B cell (primary cell): ENCODE results near the gene CDY2B. TPM values are rescaled to one million over a fixed set of nuclear protein-coding genes. Genes with fewer than 3 reads are reported as not detected.
"Not testable (repeated sequence)": the region's sequence is repeated elsewhere in the genome, so short reads cannot be mapped to it uniquely, and the experiment has no call there.

ENCODE experiments used
- ATAC-seq: fragments of 200-7000 bp; cut with Tn5 transposase; one replicate; pipeline ENCODE4 v1.10.0; 2021; ENCODE audit warnings: low read depth, mild to moderate bottlenecking, moderate number of reproducible peaks, moderate library complexity
- CTCF ChIA-PET: fragments of 350-600 bp; sonication (Branson Sonifier 250); formaldehyde crosslinking; loops from one replicate; lab custom pipeline; 2021; ENCODE audit warnings: antibody characterized with exemption, inconsistent platforms; lab: Charles Lee
- POLR2A ChIA-PET: fragments of 350-600 bp; sonication (Branson Sonifier 250); formaldehyde crosslinking; loops from one replicate; lab custom pipeline; 2021; ENCODE audit warnings: antibody characterized with exemption; lab: Charles Lee
- DNase-seq: peaks from one replicate; pipeline ENCODE4 v3.0.0; 2013
- H2AFZ ChIP-seq: 2 replicates; pipeline ENCODE4 v1.6.1; 2012; ENCODE audit warnings: mild to moderate bottlenecking, low read depth, low read length; ENCODE audit not compliant: insufficient read depth, poor library complexity, severe bottlenecking
- H3K27ac ChIP-seq, 2 donors: 1 replicate in 1 of 2; 2 replicates in 1 of 2; pipeline ENCODE4 v1.5.1; 2012 to 2013; ENCODE audit warnings: low read length in 2 of 2, mild to moderate bottlenecking in 2 of 2, moderate library complexity in 1 of 2
- H3K27me3 ChIP-seq, 4 experiments: fragments of 200-600 bp in 1 of 4; sonication (generic) in 1 of 4; replicated peaks in 1 of 4; 1 replicate in 2 of 4; 2 replicates in 2 of 4; pipeline versions ENCODE4 v1.6.1 to v1.7.0; 2013 to 2016; ENCODE audit warnings: low read length in 3 of 4, mild to moderate bottlenecking in 2 of 4, mixed read lengths in 1 of 4, moderate library complexity in 1 of 4; ENCODE audit not compliant: insufficient read depth in 4 of 4, control insufficient read depth in 3 of 4; ENCODE audit errors: control extremely low read depth in 1 of 4
- H3K36me3 ChIP-seq, 2 experiments: replicated peaks in 1 of 2; 1 replicate in 1 of 2; 2 replicates in 1 of 2; pipeline versions ENCODE4 v1.6.1 to v1.7.1; 2013; ENCODE audit warnings: low read length in 1 of 2; ENCODE audit not compliant: insufficient read depth in 2 of 2, control insufficient read depth in 1 of 2; ENCODE audit errors: control extremely low read depth in 1 of 2, extremely low read depth in 1 of 2
- H3K4me1 ChIP-seq, 2 donors: fragments of 200-600 bp in 1 of 2; sonication (generic) in 1 of 2; 1 replicate in 1 of 2; 2 replicates in 1 of 2; pipeline versions ENCODE4 v1.5.1 to v1.6.1; 2013 to 2017; ENCODE audit warnings: low read length in 2 of 2; ENCODE audit not compliant: control insufficient read depth in 2 of 2, insufficient read depth in 2 of 2
- H3K4me2 ChIP-seq: replicated peaks from 2 replicates; pipeline ENCODE3; 2012; ENCODE audit warnings: mild to moderate bottlenecking, low read depth, low read length; ENCODE audit not compliant: poor library complexity, severe bottlenecking
- H3K4me3 ChIP-seq, 5 experiments: fragments of 200-600 bp in 1 of 5; sonication (generic) in 1 of 5; 1 replicate in 3 of 5; 2 replicates in 2 of 5; pipeline versions ENCODE4 v1.5.1 to v1.7.0; 2011 to 2016; ENCODE audit warnings: low read length in 4 of 5, mild to moderate bottlenecking in 4 of 5, low read depth in 2 of 5, control low read depth in 1 of 5, moderate library complexity in 1 of 5; ENCODE audit not compliant: insufficient read depth in 1 of 5; ENCODE audit errors: control extremely low read depth in 1 of 5, extremely low read depth in 1 of 5
- H3K79me2 ChIP-seq: fragments of 200-600 bp; sonication (generic); one replicate; pipeline ENCODE4 v1.6.0; 2016; ENCODE audit warnings: low read length; ENCODE audit not compliant: control insufficient read depth, insufficient read depth
- H3K9ac ChIP-seq: fragments of 200-600 bp; sonication (generic); 2 replicates; pipeline ENCODE4 v1.6.1; 2017; ENCODE audit warnings: mild to moderate bottlenecking, low read length, moderate library complexity
- H3K9me3 ChIP-seq, 3 donors: one replicate each; pipeline versions ENCODE4 v1.6.1 to v1.7.1; 2013; ENCODE audit warnings: low read length in 2 of 3; ENCODE audit not compliant: control insufficient read depth in 2 of 3, insufficient read depth in 1 of 3; ENCODE audit errors: control extremely low read depth in 1 of 3
- H4K20me1 ChIP-seq: 2 replicates; pipeline ENCODE4 v1.6.0; 2012; ENCODE audit warnings: mild to moderate bottlenecking, low read length; ENCODE audit not compliant: insufficient read depth, control insufficient read depth, poor library complexity, severe bottlenecking
- H3K27ac Mint-ChIP-seq: one replicate; pipeline ENCODE4 v1.8.0; 2021; ENCODE audit warnings: mixed read lengths
- H3K27me3 Mint-ChIP-seq: one replicate; pipeline ENCODE4 v1.8.0; 2021; ENCODE audit warnings: mixed read lengths
- H3K4me1 Mint-ChIP-seq: one replicate; pipeline ENCODE4 v1.8.0; 2021; ENCODE audit warnings: mixed read lengths
- H3K4me3 Mint-ChIP-seq: one replicate; pipeline ENCODE4 v1.8.0; 2021; ENCODE audit warnings: mixed read lengths
- H3K9me3 Mint-ChIP-seq: one replicate; pipeline ENCODE4 v1.8.0; 2022; ENCODE audit warnings: mixed read lengths; ENCODE audit not compliant: insufficient read depth
- WGBS: methylation state at CpG from one replicate; pipeline ENCODE4 v1.1.5; 2013; ENCODE audit warnings: missing lambda C conversion rate; ENCODE audit not compliant: insufficient coverage; 5-methylcytosine and 5-hydroxymethylcytosine counted together
- intact Hi-C: fragments of 100-400 bp; cut with micrococcal nuclease; formaldehyde crosslinking; loops from one replicate; pipeline ENCODE4 v1.10.0; 2022
- polyA plus RNA-seq: library from polyadenylated mRNA; depleted of rRNA; stranded (reverse); fragments of >200 nt; gene quantifications from 2 replicates; pipeline ENCODE4 v1.2.3, GENCODE V29; 2012
- total RNA-seq, 2 donors: library from RNA; stranded (reverse); fragments of 120-200 nt in 1 of 2; gene quantifications; 1 replicate in 1 of 2; 2 replicates in 1 of 2; pipeline versions ENCODE4 v1.2.3 to v1.2.4, GENCODE V29; 2013 to 2022

CDY2B gene
- total and polyA plus RNA-seq, 2 donors (not counting 1 experiment from before 2014, with no cell fraction given): not detected

- H3K27ac ChIP-seq, H3K79me2 ChIP-seq, ATAC-seq, POLR2A ChIA-PET, H3K27me3 ChIP-seq, H3K27ac Mint-ChIP-seq, H3K9me3 ChIP-seq, H3K4me2 ChIP-seq, H3K27me3 Mint-ChIP-seq, H3K4me1 Mint-ChIP-seq, H3K4me3 ChIP-seq, H3K9me3 Mint-ChIP-seq, CTCF ChIA-PET, intact Hi-C loops, H4K20me1 ChIP-seq, H3K4me3 Mint-ChIP-seq, H3K36me3 ChIP-seq, H3K9ac ChIP-seq, H2AFZ ChIP-seq, H3K4me1 ChIP-seq, DNase-seq: not testable (repeated sequence)
- no CpG with 5 or more reads among the region's 4 CpGs for WGBS
These were observed 12.2 kb downstream of the CDY2B start for GRCh38 chrY:17867850-17868249.

GRCh38 chrY:17860634-17861033 is 19.4 kb downstream of the CDY2B start:
- H3K27me3 ChIP-seq, H3K27me3 Mint-ChIP-seq, intact Hi-C loops, POLR2A ChIA-PET, H3K9me3 Mint-ChIP-seq, H3K79me2 ChIP-seq, H3K4me1 Mint-ChIP-seq, ATAC-seq, H3K4me1 ChIP-seq, H3K27ac ChIP-seq, H3K4me2 ChIP-seq, H3K36me3 ChIP-seq, H3K9me3 ChIP-seq, H3K4me3 ChIP-seq, H3K4me3 Mint-ChIP-seq, CTCF ChIA-PET, H3K9ac ChIP-seq, DNase-seq, H4K20me1 ChIP-seq, H2AFZ ChIP-seq, H3K27ac Mint-ChIP-seq: not testable (repeated sequence)
- no CpG with 5 or more reads among the region's 3 CpGs for WGBS

GRCh38 chrY:17856963-17857848 is 22.8 kb downstream of the CDY2B start:
- H3K27me3 ChIP-seq, H3K9me3 ChIP-seq, H3K36me3 ChIP-seq, H3K27ac ChIP-seq, H3K79me2 ChIP-seq, ATAC-seq, H3K4me3 Mint-ChIP-seq, H3K27me3 Mint-ChIP-seq, CTCF ChIA-PET, intact Hi-C loops, H3K9ac ChIP-seq, H3K4me2 ChIP-seq, H3K4me1 Mint-ChIP-seq, DNase-seq, H3K4me1 ChIP-seq, H4K20me1 ChIP-seq, H3K27ac Mint-ChIP-seq, H3K9me3 Mint-ChIP-seq, POLR2A ChIA-PET, H2AFZ ChIP-seq, H3K4me3 ChIP-seq: not testable (repeated sequence)
- WGBS: no CpG with 5 or more reads among the region's 10 CpGs

- H3K4me3 ChIP-seq, H4K20me1 ChIP-seq, H3K9ac ChIP-seq, POLR2A ChIA-PET, H3K27ac ChIP-seq, H3K27ac Mint-ChIP-seq, DNase-seq, H2AFZ ChIP-seq, H3K9me3 ChIP-seq, intact Hi-C loops, H3K4me1 Mint-ChIP-seq, H3K4me3 Mint-ChIP-seq, CTCF ChIA-PET, H3K27me3 Mint-ChIP-seq, H3K27me3 ChIP-seq, H3K4me1 ChIP-seq, ATAC-seq, H3K9me3 Mint-ChIP-seq, H3K4me2 ChIP-seq, H3K36me3 ChIP-seq, H3K79me2 ChIP-seq: not testable (repeated sequence)
- no CpG with 5 or more reads among the region's 3 CpGs for WGBS
These were observed 23.5 kb downstream of the CDY2B start for GRCh38 chrY:17856508-17856907.
